K562 (cell line): ENCODE results near the gene RAB14. TPM values are rescaled to one million over a fixed set of nuclear protein-coding genes. Genes with fewer than 3 reads are reported as not detected.
A peak's percentile ranks its signal among the peaks of the same experiment; 100 is the strongest.

Experiments
- CCNT2 ChIP-seq: IDR thresholded peaks from 2 replicates; pipeline ENCODE4 v1.6.1; 2011; ENCODE audit warnings: borderline replicate concordance, low read depth, mild to moderate bottlenecking, moderate library complexity, mixed read lengths, low read length; ENCODE audit not compliant: insufficient read length; ENCODE audit errors: extremely low read depth
- CHD2 ChIP-seq: IDR thresholded peaks from 2 replicates; pipeline ENCODE4 v1.6.1; 2011; ENCODE audit warnings: low read depth, low read length
- CREB1 ChIP-seq, 2 experiments: sonication (generic) in 1 of 2; formaldehyde crosslinking in 1 of 2; IDR thresholded peaks; 2 replicates each; pipeline versions ENCODE4 v1.6.1 to v1.8.0; 2012 to 2022; ENCODE audit warnings: inconsistent platforms in 1 of 2, mild to moderate bottlenecking in 1 of 2, missing genetic modification reagents in 1 of 2, moderate library complexity in 1 of 2
- CSDE1 ChIP-seq, 2 experiments: fragments of 450-650 bp; IDR thresholded peaks; 2 replicates each; pipeline ENCODE4 v1.6.1; 2016; ENCODE audit warnings: mild to moderate bottlenecking in 1 of 2
- MAFK ChIP-seq: IDR thresholded peaks from 2 replicates; pipeline ENCODE4 v1.6.1; 2011; ENCODE audit warnings: low read length, improper control_type of control experiment
- MTF1 ChIP-seq: fragments of 250-450 bp; sonication (Bioruptor Pico); IDR thresholded peaks from 2 replicates; pipeline ENCODE4 v1.9.0; 2021; ENCODE audit warnings: moderate library complexity, mild to moderate bottlenecking, inconsistent platforms, borderline replicate concordance
- RBM34 ChIP-seq: fragments of 200-400 bp; formaldehyde crosslinking; IDR thresholded peaks from 2 replicates; pipeline ENCODE4 v1.6.1; 2018; ENCODE audit warnings: low read length, borderline replicate concordance; ENCODE audit not compliant: insufficient read depth
- SIRT6 ChIP-seq: IDR thresholded peaks from one replicate; pipeline ENCODE4 v1.6.1; 2012; ENCODE audit warnings: low read depth, mild to moderate bottlenecking, control low read depth, inconsistent platforms, low read length, moderate library complexity
- SIX5 ChIP-seq, 2 experiments: IDR thresholded peaks; 2 replicates each; pipeline ENCODE4 v1.6.1; 2011; ENCODE audit warnings: low read length in 2 of 2, borderline replicate concordance in 1 of 2, low read depth in 1 of 2, mild to moderate bottlenecking in 1 of 2, moderate library complexity in 1 of 2; ENCODE audit not compliant: insufficient read depth in 1 of 2
- TCF7L2 ChIP-seq: fragments of 150-350 bp; IDR thresholded peaks from 2 replicates; pipeline ENCODE4 v1.6.1; 2016; ENCODE audit warnings: low read depth, mild to moderate bottlenecking, low read length, moderate library complexity
- ZNF12 ChIP-seq: sonication (generic); formaldehyde crosslinking; IDR thresholded peaks from 2 replicates; pipeline ENCODE4 v1.4.0; 2020; ENCODE audit warnings: mild to moderate bottlenecking, missing genetic modification reagents
- polyA plus RNA-seq, 8 experiments: library from polyadenylated mRNA; depleted of rRNA in 4 of 8; stranded (reverse) in 5 of 8; unstranded in 3 of 8; fragments of >200 nt; fragmentation: Nextera tagmentation in 2 of 8; fragmentation: Illumina TruSeq in 1 of 8; extraction: Ambion mirVana in 2 of 8; extraction: Trizol in 1 of 8; gene quantifications; 2 replicates each; pipeline versions ENCODE4 v1.2.1 to v1.2.3, GENCODE V29; 2011 to 2014; ENCODE audit warnings: inconsistent platforms in 1 of 8, missing spikeins in 1 of 8
- total RNA-seq, 7 experiments: library from RNA; depleted of rRNA in 6 of 7; stranded (reverse); fragments of >200 nt in 6 of 7; fragmentation: Illumina TruSeq in 2 of 7; extraction: Trizol in 2 of 7; gene quantifications; 2 replicates each; pipeline versions ENCODE4 v1.2.1 to v1.2.3, GENCODE V29; 2011 to 2021; ENCODE audit warnings: low replicate concordance in 1 of 7
- TF ChIP-seq, protein P1 (sequence below): fragments of 250-450 bp; sonication (Bioruptor Pico); IDR thresholded peaks from 2 replicates; pipeline ENCODE4 v1.9.0; 2021; ENCODE audit warnings: mild to moderate bottlenecking, inconsistent platforms
- TF ChIP-seq, protein P2 (sequence below): fragments of 250-450 bp; sonication (Bioruptor Pico); IDR thresholded peaks from 2 replicates; pipeline ENCODE4 v1.5.0; 2021
- TF ChIP-seq, protein P3 (sequence below), 3 experiments: fragments of 200-800 bp in 1 of 3; fragments of 250-450 bp in 1 of 3; fragments of 450-650 bp in 1 of 3; sonication (Bioruptor Pico) in 1 of 3; sonication (Bioruptor generic) in 1 of 3; formaldehyde crosslinking in 1 of 3; IDR thresholded peaks; 2 replicates each; pipeline versions ENCODE4 v1.6.1 to v1.8.0; 2016 to 2022; ENCODE audit warnings: mild to moderate bottlenecking in 2 of 3, missing genetic modification characterization in 2 of 3, missing compliant biosample characterization in 1 of 3, moderate library complexity in 1 of 3
- TF ChIP-seq, protein P4 (sequence below): IDR thresholded peaks from 2 replicates; pipeline ENCODE4 v1.6.1; 2012; ENCODE audit warnings: low read depth, low read length, improper control_type of control experiment, borderline replicate concordance

The RAB14 gene
- total and polyA plus RNA-seq, 9 of the 15 experiments (the other 6 are each of a cell fraction or from before 2014, with no cell fraction given) = 10.3 to 41.8 (median 20.9) TPM

DNA sequence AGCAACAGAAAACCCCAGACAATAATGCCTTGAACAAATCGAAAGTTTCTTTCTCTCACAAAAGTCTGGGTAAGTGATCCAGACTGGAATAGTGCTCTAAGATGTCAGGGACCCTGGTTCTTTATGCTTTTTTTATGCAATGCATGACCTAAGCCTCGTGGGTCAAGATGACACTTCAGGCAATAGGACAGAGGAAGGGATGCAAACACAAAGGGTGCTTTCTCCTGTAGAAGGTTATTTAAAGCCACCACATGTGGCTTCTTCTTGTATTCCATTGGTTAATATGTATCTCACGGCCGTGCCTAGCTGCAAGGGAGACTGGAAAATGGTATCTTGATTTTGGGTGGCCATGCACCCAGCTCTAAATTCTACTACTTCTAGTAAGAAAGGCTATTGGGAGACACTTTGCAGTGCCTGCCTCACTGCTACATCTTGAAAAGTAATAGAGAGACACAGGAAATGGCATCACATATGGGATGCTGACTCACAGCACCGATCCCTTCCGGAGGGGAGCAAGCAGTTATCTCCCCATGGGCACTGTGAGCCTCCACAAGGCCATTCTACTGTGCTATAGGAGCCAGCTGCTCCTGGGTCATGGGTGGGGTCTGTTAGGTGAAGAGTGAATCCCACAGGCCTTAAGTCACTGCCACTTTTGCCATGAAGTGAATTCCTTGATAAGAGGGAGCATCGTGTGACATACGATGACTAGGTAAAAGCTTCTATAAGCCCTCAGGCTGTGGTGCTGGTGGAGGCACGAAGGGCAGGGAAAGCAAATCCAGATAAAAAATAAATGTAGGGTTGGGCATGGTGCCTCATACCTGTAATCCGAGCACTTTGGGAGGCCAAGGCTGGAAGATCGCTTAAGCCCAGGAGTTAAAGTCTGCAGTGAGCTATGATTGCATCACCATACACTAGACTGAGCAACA lies 32.5 kb upstream of the RAB14 start (continued):
- TF ChIP-seq SIX5 (IDR thresholded peaks at IDR 0.05; ENCODE audit: borderline replicate concordance in 1 of 2, insufficient read depth in 1 of 2, low read depth in 1 of 2, low read length in 2 of 2) (no peak), CREB1 (IDR thresholded peaks at IDR 0.05) (0 out of 2 replicates have a peak, but pooled peaks have one; percentile 17), CREB1 (CRISPR knock-in tag; IDR thresholded peaks at IDR 0.05) (no peak), CCNT2 (no peak), CHD2 (no peak), TCF7L2 (no peak), MAFK (peak; percentile 63), SIRT6 (no peak), RBM34 (no peak), ZNF12 (CRISPR knock-in tag) (no peak), MTF1 (no peak), CSDE1 (IDR thresholded peaks at IDR 0.05) (no peak)
- TF ChIP-seq, protein P1, sequence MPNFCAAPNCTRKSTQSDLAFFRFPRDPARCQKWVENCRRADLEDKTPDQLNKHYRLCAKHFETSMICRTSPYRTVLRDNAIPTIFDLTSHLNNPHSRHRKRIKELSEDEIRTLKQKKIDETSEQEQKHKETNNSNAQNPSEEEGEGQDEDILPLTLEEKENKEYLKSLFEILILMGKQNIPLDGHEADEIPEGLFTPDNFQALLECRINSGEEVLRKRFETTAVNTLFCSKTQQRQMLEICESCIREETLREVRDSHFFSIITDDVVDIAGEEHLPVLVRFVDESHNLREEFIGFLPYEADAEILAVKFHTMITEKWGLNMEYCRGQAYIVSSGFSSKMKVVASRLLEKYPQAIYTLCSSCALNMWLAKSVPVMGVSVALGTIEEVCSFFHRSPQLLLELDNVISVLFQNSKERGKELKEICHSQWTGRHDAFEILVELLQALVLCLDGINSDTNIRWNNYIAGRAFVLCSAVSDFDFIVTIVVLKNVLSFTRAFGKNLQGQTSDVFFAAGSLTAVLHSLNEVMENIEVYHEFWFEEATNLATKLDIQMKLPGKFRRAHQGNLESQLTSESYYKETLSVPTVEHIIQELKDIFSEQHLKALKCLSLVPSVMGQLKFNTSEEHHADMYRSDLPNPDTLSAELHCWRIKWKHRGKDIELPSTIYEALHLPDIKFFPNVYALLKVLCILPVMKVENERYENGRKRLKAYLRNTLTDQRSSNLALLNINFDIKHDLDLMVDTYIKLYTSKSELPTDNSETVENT (CRISPR knock-in tag) = no peak
- TF ChIP-seq, protein P2, sequence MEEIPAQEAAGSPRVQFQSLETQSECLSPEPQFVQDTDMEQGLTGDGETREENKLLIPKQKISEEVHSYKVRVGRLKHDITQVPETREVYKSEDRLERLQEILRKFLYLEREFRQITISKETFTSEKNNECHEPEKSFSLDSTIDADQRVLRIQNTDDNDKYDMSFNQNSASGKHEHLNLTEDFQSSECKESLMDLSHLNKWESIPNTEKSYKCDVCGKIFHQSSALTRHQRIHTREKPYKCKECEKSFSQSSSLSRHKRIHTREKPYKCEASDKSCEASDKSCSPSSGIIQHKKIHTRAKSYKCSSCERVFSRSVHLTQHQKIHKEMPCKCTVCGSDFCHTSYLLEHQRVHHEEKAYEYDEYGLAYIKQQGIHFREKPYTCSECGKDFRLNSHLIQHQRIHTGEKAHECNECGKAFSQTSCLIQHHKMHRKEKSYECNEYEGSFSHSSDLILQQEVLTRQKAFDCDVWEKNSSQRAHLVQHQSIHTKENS (CRISPR knock-in tag) = no peak
- TF ChIP-seq, protein P3, sequence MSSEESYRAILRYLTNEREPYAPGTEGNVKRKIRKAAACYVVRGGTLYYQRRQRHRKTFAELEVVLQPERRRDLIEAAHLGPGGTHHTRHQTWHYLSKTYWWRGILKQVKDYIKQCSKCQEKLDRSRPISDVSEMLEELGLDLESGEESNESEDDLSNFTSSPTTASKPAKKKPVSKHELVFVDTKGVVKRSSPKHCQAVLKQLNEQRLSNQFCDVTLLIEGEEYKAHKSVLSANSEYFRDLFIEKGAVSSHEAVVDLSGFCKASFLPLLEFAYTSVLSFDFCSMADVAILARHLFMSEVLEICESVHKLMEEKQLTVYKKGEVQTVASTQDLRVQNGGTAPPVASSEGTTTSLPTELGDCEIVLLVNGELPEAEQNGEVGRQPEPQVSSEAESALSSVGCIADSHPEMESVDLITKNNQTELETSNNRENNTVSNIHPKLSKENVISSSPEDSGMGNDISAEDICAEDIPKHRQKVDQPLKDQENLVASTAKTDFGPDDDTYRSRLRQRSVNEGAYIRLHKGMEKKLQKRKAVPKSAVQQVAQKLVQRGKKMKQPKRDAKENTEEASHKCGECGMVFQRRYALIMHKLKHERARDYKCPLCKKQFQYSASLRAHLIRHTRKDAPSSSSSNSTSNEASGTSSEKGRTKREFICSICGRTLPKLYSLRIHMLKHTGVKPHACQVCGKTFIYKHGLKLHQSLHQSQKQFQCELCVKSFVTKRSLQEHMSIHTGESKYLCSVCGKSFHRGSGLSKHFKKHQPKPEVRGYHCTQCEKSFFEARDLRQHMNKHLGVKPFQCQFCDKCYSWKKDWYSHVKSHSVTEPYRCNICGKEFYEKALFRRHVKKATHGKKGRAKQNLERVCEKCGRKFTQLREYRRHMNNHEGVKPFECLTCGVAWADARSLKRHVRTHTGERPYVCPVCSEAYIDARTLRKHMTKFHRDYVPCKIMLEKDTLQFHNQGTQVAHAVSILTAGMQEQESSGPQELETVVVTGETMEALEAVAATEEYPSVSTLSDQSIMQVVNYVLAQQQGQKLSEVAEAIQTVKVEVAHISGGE (CRISPR knock-in tag; IDR thresholded peaks at IDR 0.05) = peak in 2 of 3 experiments; percentile 24 to 59; a peak in 2 of 6 replicates
- TF ChIP-seq, protein P4, sequence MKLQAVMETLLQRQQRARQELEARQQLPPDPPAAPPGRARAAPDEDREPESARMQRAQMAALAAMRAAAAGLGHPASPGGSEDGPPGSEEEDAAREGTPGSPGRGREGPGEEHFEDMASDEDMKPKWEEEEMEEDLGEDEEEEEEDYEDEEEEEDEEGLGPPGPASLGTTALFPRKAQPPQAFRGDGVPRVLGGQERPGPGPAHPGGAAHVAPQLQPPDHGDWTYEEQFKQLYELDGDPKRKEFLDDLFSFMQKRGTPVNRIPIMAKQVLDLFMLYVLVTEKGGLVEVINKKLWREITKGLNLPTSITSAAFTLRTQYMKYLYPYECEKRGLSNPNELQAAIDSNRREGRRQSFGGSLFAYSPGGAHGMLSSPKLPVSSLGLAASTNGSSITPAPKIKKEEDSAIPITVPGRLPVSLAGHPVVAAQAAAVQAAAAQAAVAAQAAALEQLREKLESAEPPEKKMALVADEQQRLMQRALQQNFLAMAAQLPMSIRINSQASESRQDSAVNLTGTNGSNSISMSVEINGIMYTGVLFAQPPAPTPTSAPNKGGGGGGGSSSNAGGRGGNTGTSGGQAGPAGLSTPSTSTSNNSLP = no peak; the same call in 1 of the 2 replicates
